ENCODE results near the gene TM7SF2. TPM values are rescaled to one million over a fixed set of nuclear protein-coding genes. Genes with fewer than 3 reads are reported as not detected.

Gene TM7SF2
- polyA plus RNA-seq, 4 donors = 21.1 to 64.6 (median 40.3) TPM

- peak in 1 of 2 donors; percentile 53 for DNase-seq
- peaks cover 0 to 11% (median 0%) of the 10 kb centered on the region in 3 donors for H3K4me1 ChIP-seq (ENCODE audit: control insufficient read depth in 3 of 3, insufficient read depth in 2 of 3, low read depth in 1 of 3, low read length in 2 of 3)
- H3K27me3 ChIP-seq (ENCODE audit: control insufficient read depth in 3 of 3, insufficient read depth in 3 of 3, low read length in 3 of 3) = no peaks in the 10 kb centered on the region
- no peak overlapping the region for H3K27ac ChIP-seq (ENCODE audit: low read depth in 1 of 3, low read length in 2 of 3)
- FAIRE-seq = no peak
- 51 to 55% (median 54%) methylated on average over 9 of the region's 9 CpGs for WGBS, 3 donors
- H3K9me3 ChIP-seq (ENCODE audit: control insufficient read depth in 2 of 2, insufficient read depth in 1 of 2, low read depth in 1 of 2, low read length in 1 of 2) = no peaks in the 10 kb centered on the region
- H3K4me3 ChIP-seq (ENCODE audit: low read depth in 1 of 3, low read length in 3 of 3) = no peak overlapping the region
- H3K36me3 ChIP-seq (ENCODE audit: control insufficient read depth in 3 of 3, insufficient read depth in 2 of 3, low read depth in 1 of 3, low read length in 3 of 3) = no peaks in the 10 kb centered on the region
Measured at GRCh38 chr11:65069217-65069616, 42.5 kb upstream of the TM7SF2 start.

- H3K27me3 ChIP-seq (ENCODE audit: control insufficient read depth in 3 of 3, insufficient read depth in 3 of 3, low read length in 3 of 3) = no peaks in the 10 kb centered on the region
- FAIRE-seq (no peak), DNase-seq (no peak)
- 48 to 51% (median 51%) methylated on average over 4 of the region's 4 CpGs for WGBS, 3 donors
- H3K4me3 ChIP-seq (ENCODE audit: low read depth in 1 of 3, low read length in 3 of 3) = no peak overlapping the region
- H3K9me3 ChIP-seq (ENCODE audit: control insufficient read depth in 2 of 2, insufficient read depth in 1 of 2, low read depth in 1 of 2, low read length in 1 of 2) = no peaks in the 10 kb centered on the region
- peaks cover 0 to 5% (median 0%) of the 10 kb centered on the region in 3 donors for H3K36me3 ChIP-seq (ENCODE audit: control insufficient read depth in 3 of 3, insufficient read depth in 2 of 3, low read depth in 1 of 3, low read length in 3 of 3)
- no peaks in the 10 kb centered on the region for H3K4me1 ChIP-seq (ENCODE audit: control insufficient read depth in 3 of 3, insufficient read depth in 2 of 3, low read depth in 1 of 3, low read length in 2 of 3)
- H3K27ac ChIP-seq (ENCODE audit: low read depth in 1 of 3, low read length in 2 of 3) = no peak overlapping the region
Measured at GRCh38 chr11:65071907-65072630, 39.6 kb upstream of the TM7SF2 start.

- Histone ChIP-seq H3K4me1 (ENCODE audit: control insufficient read depth in 3 of 3, insufficient read depth in 2 of 3, low read depth in 1 of 3, low read length in 2 of 3) (no peaks in the 10 kb centered on the region), H3K4me3 (ENCODE audit: low read depth in 1 of 3, low read length in 3 of 3) (no peak overlapping the region), H3K27ac (ENCODE audit: low read depth in 1 of 3, low read length in 2 of 3) (no peak overlapping the region), H3K9me3 (ENCODE audit: control insufficient read depth in 2 of 2, insufficient read depth in 1 of 2, low read depth in 1 of 2, low read length in 1 of 2) (no peaks in the 10 kb centered on the region), H3K36me3 (ENCODE audit: control insufficient read depth in 3 of 3, insufficient read depth in 2 of 3, low read depth in 1 of 3, low read length in 3 of 3) (peaks cover 0 to 5% (median 0%) of the 10 kb centered on the region in 3 donors), H3K27me3 (ENCODE audit: control insufficient read depth in 3 of 3, insufficient read depth in 3 of 3, low read length in 3 of 3) (no peaks in the 10 kb centered on the region)
- WGBS, 3 donors = 48 to 60% (median 59%) methylated on average over 1 of the region's 1 CpG
- DNase-seq (no peak), FAIRE-seq (no peak)
Measured at GRCh38 chr11:65072631-65072966, 39.1 kb upstream of the TM7SF2 start.

- Histone ChIP-seq H3K4me3 (ENCODE audit: low read depth in 1 of 3, low read length in 3 of 3) (no peak overlapping the region), H3K9me3 (ENCODE audit: control insufficient read depth in 2 of 2, insufficient read depth in 1 of 2, low read depth in 1 of 2, low read length in 1 of 2) (no peaks in the 10 kb centered on the region), H3K27ac (ENCODE audit: low read depth in 1 of 3, low read length in 2 of 3) (no peak overlapping the region), H3K4me1 (ENCODE audit: control insufficient read depth in 3 of 3, insufficient read depth in 2 of 3, low read depth in 1 of 3, low read length in 2 of 3) (peaks cover 0 to 9% (median 0%) of the 10 kb centered on the region in 3 donors), H3K36me3 (ENCODE audit: control insufficient read depth in 3 of 3, insufficient read depth in 2 of 3, low read depth in 1 of 3, low read length in 3 of 3) (peaks cover 0 to 23% (median 0%) of the 10 kb centered on the region in 3 donors), H3K27me3 (ENCODE audit: control insufficient read depth in 3 of 3, insufficient read depth in 3 of 3, low read length in 3 of 3) (no peaks in the 10 kb centered on the region)
- FAIRE-seq (no peak), DNase-seq (no peak)
- WGBS, 3 donors = 82 to 86% (median 82%) methylated on average over 4 of the region's 4 CpGs
Measured at GRCh38 chr11:65077451-65077850, 34.2 kb upstream of the TM7SF2 start.

GRCh38 chr11:65078151-65078550, 33.5 kb upstream of the TM7SF2 start:
- H3K9me3 ChIP-seq (ENCODE audit: control insufficient read depth in 2 of 2, insufficient read depth in 1 of 2, low read depth in 1 of 2, low read length in 1 of 2) = no peaks in the 10 kb centered on the region
- peaks cover 0 to 23% (median 0%) of the 10 kb centered on the region in 3 donors for H3K36me3 ChIP-seq (ENCODE audit: control insufficient read depth in 3 of 3, insufficient read depth in 2 of 3, low read depth in 1 of 3, low read length in 3 of 3)
- H3K4me3 ChIP-seq (ENCODE audit: low read depth in 1 of 3, low read length in 3 of 3) = no peak overlapping the region
- DNase-seq (peak; percentile 83 to 85), FAIRE-seq (no peak)
- peaks cover 0 to 15% (median 0%) of the 10 kb centered on the region in 3 donors for H3K4me1 ChIP-seq (ENCODE audit: control insufficient read depth in 3 of 3, insufficient read depth in 2 of 3, low read depth in 1 of 3, low read length in 2 of 3)
- H3K27ac ChIP-seq (ENCODE audit: low read depth in 1 of 3, low read length in 2 of 3) = peak overlapping the region in 2 of 3 donors; percentile 0 to 9
- 16 to 43% (median 19%) methylated on average over 3 of the region's 3 CpGs for WGBS, 3 donors
- H3K27me3 ChIP-seq (ENCODE audit: control insufficient read depth in 3 of 3, insufficient read depth in 3 of 3, low read length in 3 of 3) = no peaks in the 10 kb centered on the region

- H3K4me3 ChIP-seq (ENCODE audit: low read depth in 1 of 3, low read length in 3 of 3) = no peak overlapping the region
- 84 to 93% (median 90%) methylated on average over 8 to 9 of the region's 9 CpGs for WGBS, 3 donors
- H3K9me3 ChIP-seq (ENCODE audit: control insufficient read depth in 2 of 2, insufficient read depth in 1 of 2, low read depth in 1 of 2, low read length in 1 of 2) = no peaks in the 10 kb centered on the region
- peaks cover 0 to 23% (median 0%) of the 10 kb centered on the region in 3 donors for H3K36me3 ChIP-seq (ENCODE audit: control insufficient read depth in 3 of 3, insufficient read depth in 2 of 3, low read depth in 1 of 3, low read length in 3 of 3)
- DNase-seq = no peak
- peaks cover 0 to 20% (median 0%) of the 10 kb centered on the region in 3 donors for H3K4me1 ChIP-seq (ENCODE audit: control insufficient read depth in 3 of 3, insufficient read depth in 2 of 3, low read depth in 1 of 3, low read length in 2 of 3)
- H3K27ac ChIP-seq (ENCODE audit: low read depth in 1 of 3, low read length in 2 of 3) = peak overlapping the region in 2 of 3 donors; percentile 0 to 9
- FAIRE-seq = no peak
- H3K27me3 ChIP-seq (ENCODE audit: control insufficient read depth in 3 of 3, insufficient read depth in 3 of 3, low read length in 3 of 3) = no peaks in the 10 kb centered on the region
Measured at GRCh38 chr11:65078786-65079342, 32.8 kb upstream of the TM7SF2 start.

- Histone ChIP-seq H3K4me3 (ENCODE audit: low read depth in 1 of 3, low read length in 3 of 3) (peak overlapping the region; percentile 67 to 82 (median 68)), H3K27me3 (ENCODE audit: control insufficient read depth in 3 of 3, insufficient read depth in 3 of 3, low read length in 3 of 3) (no peaks in the 10 kb centered on the region), H3K27ac (ENCODE audit: low read depth in 1 of 3, low read length in 2 of 3) (peak overlapping the region in 2 of 3 donors; percentile 62 to 92), H3K36me3 (ENCODE audit: control insufficient read depth in 3 of 3, insufficient read depth in 2 of 3, low read depth in 1 of 3, low read length in 3 of 3) (peaks cover 4 to 49% (median 9%) of the 10 kb centered on the region in 3 donors), H3K4me1 (ENCODE audit: control insufficient read depth in 3 of 3, insufficient read depth in 2 of 3, low read depth in 1 of 3, low read length in 2 of 3) (peaks cover 0 to 27% (median 2%) of the 10 kb centered on the region in 3 donors), H3K9me3 (ENCODE audit: control insufficient read depth in 2 of 2, insufficient read depth in 1 of 2, low read depth in 1 of 2, low read length in 1 of 2) (no peaks in the 10 kb centered on the region)
- WGBS, 3 donors = 2 to 4% (median 2%) methylated on average over 13 of the region's 13 CpGs
- no peak for DNase-seq
- no peak for FAIRE-seq
Measured at GRCh38 chr11:65083134-65083833, 28.4 kb upstream of the TM7SF2 start.

- Histone ChIP-seq H3K27me3 (ENCODE audit: control insufficient read depth in 3 of 3, insufficient read depth in 3 of 3, low read length in 3 of 3) (no peaks in the 10 kb centered on the region), H3K4me1 (ENCODE audit: control insufficient read depth in 3 of 3, insufficient read depth in 2 of 3, low read depth in 1 of 3, low read length in 2 of 3) (peaks cover 0 to 22% (median 2%) of the 10 kb centered on the region in 3 donors), H3K4me3 (ENCODE audit: low read depth in 1 of 3, low read length in 3 of 3) (peak within 1 kb of the TSS; percentile 67 to 82 (median 68)), H3K9me3 (ENCODE audit: control insufficient read depth in 2 of 2, insufficient read depth in 1 of 2, low read depth in 1 of 2, low read length in 1 of 2) (no peaks in the 10 kb centered on the region), H3K36me3 (ENCODE audit: control insufficient read depth in 3 of 3, insufficient read depth in 2 of 3, low read depth in 1 of 3, low read length in 3 of 3) (peaks cover 7 to 53% (median 11%) of the 10 kb centered on the region in 3 donors), H3K27ac (ENCODE audit: low read depth in 1 of 3, low read length in 2 of 3) (peak within 1 kb of the TSS; percentile 58 to 97 (median 92))
- FAIRE-seq (no peak), DNase-seq (peak; percentile 94 to 97)
- 0% methylated on average over 66 to 79 of the region's 79 CpGs for WGBS, 3 donors
Measured at GRCh38 chr11:65083834-65084597, 27.7 kb upstream of the TM7SF2 start, which contains the start of the genes CDCA5 and ZFPL1. Gene CDCA5, minus strand, starts transcription at chr11:65084040. Its CDS starts 62 bp downstream, at chr11:65083978. Gene ZFPL1, plus strand, starts transcription at chr11:65084222. Its CDS starts 477 bp downstream, at chr11:65084699.

All from small intestine (tissue), 7 donors.